Natural killer cell (primary cell): ENCODE results near the gene NR5A1. TPM values are rescaled to one million over a fixed set of nuclear protein-coding genes. Genes with fewer than 3 reads are reported as not detected.

Source experiments
- ATAC-seq, 3 donors: fragments of 150-1000 bp in 2 of 3; fragments of 200-7000 bp in 1 of 3; cut with Tn5 transposase; 1 replicate in 1 of 3; 2 replicates in 2 of 3; pipeline ENCODE4 v1.10.0; 2021; ENCODE audit warnings: mild to moderate bottlenecking in 2 of 3, moderate library complexity in 2 of 3
- DNase-seq, 2 donors: peaks; one replicate each; pipeline versions ENCODE4 v3.0.0 to v3.0.0-alpha.2; 2013 to 2021; ENCODE audit warnings: mixed read lengths in 1 of 2
- H3K27ac ChIP-seq: one replicate; pipeline ENCODE4 v1.5.1; 2013; ENCODE audit warnings: mild to moderate bottlenecking, low read length
- H3K27me3 ChIP-seq: one replicate; pipeline ENCODE4 v1.6.1; 2013; ENCODE audit warnings: low read length; ENCODE audit not compliant: control insufficient read depth, insufficient read depth
- H3K36me3 ChIP-seq: one replicate; pipeline ENCODE4 v1.6.1; 2013; ENCODE audit warnings: low read length; ENCODE audit not compliant: control insufficient read depth, insufficient read depth
- H3K4me1 ChIP-seq: one replicate; pipeline ENCODE4 v1.6.1; 2013; ENCODE audit warnings: low read length; ENCODE audit not compliant: control insufficient read depth, insufficient read depth
- H3K4me3 ChIP-seq: one replicate; pipeline ENCODE4 v1.5.1; 2013; ENCODE audit warnings: low read length
- H3K9me3 ChIP-seq: one replicate; pipeline ENCODE4 v1.6.1; 2013; ENCODE audit warnings: low read length; ENCODE audit not compliant: control insufficient read depth, insufficient read depth
- H3K27ac Mint-ChIP-seq, 2 donors: one replicate each; pipeline ENCODE4 v1.8.0; 2022; ENCODE audit warnings: mild to moderate bottlenecking in 2 of 2, mixed read lengths in 2 of 2, moderate library complexity in 1 of 2
- H3K27me3 Mint-ChIP-seq, 2 donors: one replicate each; pipeline ENCODE4 v1.8.0; 2022; ENCODE audit warnings: low read depth in 2 of 2, mixed read lengths in 2 of 2
- H3K36me3 Mint-ChIP-seq: one replicate; pipeline ENCODE4 v1.8.0; 2022; ENCODE audit warnings: mixed read lengths
- H3K4me1 Mint-ChIP-seq, 2 donors: one replicate each; pipeline ENCODE4 v1.8.0; 2022; ENCODE audit warnings: mixed read lengths in 2 of 2
- H3K4me3 Mint-ChIP-seq: one replicate; pipeline ENCODE4 v1.8.0; 2022; ENCODE audit warnings: mild to moderate bottlenecking, moderate library complexity, mixed read lengths
- H3K9me3 Mint-ChIP-seq, 2 donors: one replicate each; pipeline ENCODE4 v1.8.0; 2022; ENCODE audit warnings: mixed read lengths in 2 of 2
- CTCF ChIP-seq: fragments of 200-600 bp; IDR thresholded peaks from one replicate; pipeline ENCODE4 v1.8.0; 2022; ENCODE audit warnings: antibody characterized with exemption
- WGBS: methylation state at CpG from one replicate; pipeline ENCODE4 v1.1.7; 2013; ENCODE audit warnings: missing lambda C conversion rate; ENCODE audit not compliant: insufficient coverage; 5-methylcytosine and 5-hydroxymethylcytosine counted together
- intact Hi-C: fragments of 100-400 bp; cut with micrococcal nuclease; formaldehyde crosslinking; loops from one replicate; pipeline ENCODE4 v1.14.2; 2022
- total RNA-seq, 4 donors: library from RNA; stranded (reverse); fragments of 120-200 nt in 1 of 4; gene quantifications; one replicate each; pipeline versions ENCODE4 v1.2.3 to v1.2.4, GENCODE V29; 2013 to 2022

The NR5A1 gene
- total RNA-seq, 3 donors from 2014 or later (not counting 1 experiment from before 2014, with no cell fraction given): not detected

GRCh38 chr9:124479947-124480620, 27.1 kb downstream of the NR5A1 start:
- peaks cover 5% of the 10 kb centered on the region for H3K4me1 ChIP-seq
- intact Hi-C loops: no loop called here
- Mint-ChIP-seq H3K36me3 (no peaks in the 10 kb centered on the region), H3K27me3 (peaks cover 12 to 14% of the 10 kb centered on the region in 2 donors), H3K4me3 (no peak overlapping the region), H3K27ac (no peak overlapping the region), H3K4me1 (peaks cover 0 to 6% of the 10 kb centered on the region in 2 donors), H3K9me3 (no peaks in the 10 kb centered on the region)
- TF ChIP-seq CTCF: no peak
- ATAC-seq: no peak
- H3K4me3 ChIP-seq: no peak overlapping the region
- WGBS: 80% methylated on average over 6 of the region's 6 CpGs
- no peak for DNase-seq
- no peaks in the 10 kb centered on the region for H3K36me3 ChIP-seq
- no peak overlapping the region for H3K27ac ChIP-seq
- H3K9me3 ChIP-seq: no peaks in the 10 kb centered on the region
- peaks cover 8% of the 10 kb centered on the region for H3K27me3 ChIP-seq

GRCh38 chr9:124479371-124479770, 27.8 kb downstream of the NR5A1 start:
- no peaks in the 10 kb centered on the region for H3K9me3 Mint-ChIP-seq
- Histone ChIP-seq H3K27me3 (peaks cover 8% of the 10 kb centered on the region), H3K36me3 (no peaks in the 10 kb centered on the region), H3K27ac (no peak overlapping the region), H3K4me1 (peaks cover 5% of the 10 kb centered on the region), H3K9me3 (no peaks in the 10 kb centered on the region), H3K4me3 (no peak overlapping the region)
- intact Hi-C loops: no loop called here
- H3K36me3 Mint-ChIP-seq: no peaks in the 10 kb centered on the region
- peaks cover 12 to 16% of the 10 kb centered on the region in 2 donors for H3K27me3 Mint-ChIP-seq
- no peak overlapping the region for H3K4me3 Mint-ChIP-seq
- WGBS: 90% methylated on average over 16 of the region's 16 CpGs
- no peak overlapping the region for H3K27ac Mint-ChIP-seq
- TF ChIP-seq CTCF: no peak
- no peak for DNase-seq
- ATAC-seq: no peak
- peaks cover 0 to 6% of the 10 kb centered on the region in 2 donors for H3K4me1 Mint-ChIP-seq

- ATAC-seq: no peak
- Mint-ChIP-seq H3K4me1 (peaks cover 0 to 6% of the 10 kb centered on the region in 2 donors), H3K27ac (no peak overlapping the region), H3K27me3 (peaks cover 7 to 14% of the 10 kb centered on the region in 2 donors), H3K36me3 (no peaks in the 10 kb centered on the region), H3K4me3 (no peak overlapping the region), H3K9me3 (no peaks in the 10 kb centered on the region)
- TF ChIP-seq CTCF: no peak
- no peak overlapping the region for H3K4me3 ChIP-seq
- no peak for DNase-seq
- no peaks in the 10 kb centered on the region for H3K36me3 ChIP-seq
- H3K9me3 ChIP-seq: no peaks in the 10 kb centered on the region
- no peak overlapping the region for H3K27ac ChIP-seq
- H3K4me1 ChIP-seq: peaks cover 5% of the 10 kb centered on the region
- intact Hi-C loops: no loop called here
- peaks cover 8% of the 10 kb centered on the region for H3K27me3 ChIP-seq
- WGBS: 91% methylated on average over 12 of the region's 12 CpGs
These were observed 28.8 kb downstream of the NR5A1 start for GRCh38 chr9:124478354-124478753.
